GM12892 (cell line): ENCODE results near the gene GALNT2.

Experiments used
- POLR2AphosphoS5 ChIP-seq: IDR thresholded peaks from 2 replicates; pipeline ENCODE4 v1.6.1; 2011; ENCODE audit warnings: low read depth, low read length, control low read depth
- TAF1 ChIP-seq: IDR thresholded peaks from 2 replicates; pipeline ENCODE4 v1.6.1; 2011; ENCODE audit warnings: low read depth, mild to moderate bottlenecking, control low read depth, low read length, borderline replicate concordance

GRCh38 chr1:230226007-230226800, 159.2 kb downstream of the GALNT2 start:
- TF ChIP-seq POLR2AphosphoS5, result no peak
- no peak for TF ChIP-seq TAF1
